Keratinocyte (primary cell): ENCODE data around the gene ESRRG. TPM values are rescaled to one million over a fixed set of nuclear protein-coding genes. Genes with fewer than 3 reads are reported as not detected.

ENCODE experiments used
- DNase-seq: peaks from one replicate; pipeline ENCODE4 v3.0.0-alpha.2; 2011; ENCODE audit warnings: low read depth, missing footprints, low spot score
- FAIRE-seq: peaks from 2 replicates; lab custom pipeline; 2011; peaks lifted over from hg19 to GRCh38; lab: Jason Lieb, UNC
- H2AFZ ChIP-seq: 2 replicates; pipeline ENCODE4 v1.6.0; 2012; ENCODE audit warnings: low read length, control low read depth, inconsistent platforms; ENCODE audit not compliant: control insufficient read depth
- H3K27ac ChIP-seq: 2 replicates; pipeline ENCODE4 v1.5.1; 2011; ENCODE audit warnings: low read length; ENCODE audit not compliant: control insufficient read depth, insufficient read depth
- H3K27me3 ChIP-seq: 3 replicates; pipeline ENCODE4 v1.6.0; 2011; ENCODE audit warnings: low read length; ENCODE audit not compliant: control insufficient read depth, insufficient read depth; ENCODE audit errors: extremely low read depth
- H3K36me3 ChIP-seq, 2 experiments: 2 replicates in 1 of 2; 3 replicates in 1 of 2; pipeline ENCODE4 v1.5.1; 2011; ENCODE audit warnings: low read length in 2 of 2, mild to moderate bottlenecking in 1 of 2; ENCODE audit not compliant: control insufficient read depth in 2 of 2, insufficient read depth in 2 of 2; ENCODE audit errors: extremely low read depth in 1 of 2
- H3K4me1 ChIP-seq: 3 replicates; pipeline ENCODE4 v1.5.1; 2011; ENCODE audit warnings: low read length; ENCODE audit not compliant: control insufficient read depth, insufficient read depth; ENCODE audit errors: extremely low read depth
- H3K4me2 ChIP-seq: 3 replicates; pipeline ENCODE4 v1.6.0; 2011; ENCODE audit warnings: low read depth, low read length; ENCODE audit not compliant: control insufficient read depth, insufficient read depth; ENCODE audit errors: extremely low read depth
- H3K4me3 ChIP-seq, 3 experiments: fragments of 200-600 bp in 1 of 3; sonication (generic) in 1 of 3; 2 replicates in 2 of 3; 3 replicates in 1 of 3; pipeline ENCODE4 v1.5.1; 2011 to 2016; ENCODE audit warnings: low read length in 3 of 3, mild to moderate bottlenecking in 3 of 3, control low read depth in 2 of 3, inconsistent platforms in 1 of 3, low read depth in 1 of 3, mixed read lengths in 1 of 3, mixed run types in 1 of 3, moderate library complexity in 1 of 3; ENCODE audit not compliant: control insufficient read depth in 2 of 3, insufficient read depth in 2 of 3; ENCODE audit errors: extremely low read depth in 1 of 3
- H3K79me2 ChIP-seq: 2 replicates; pipeline ENCODE4 v1.6.0; 2012; ENCODE audit warnings: low read length; ENCODE audit not compliant: control insufficient read depth, insufficient read depth
- H3K9ac ChIP-seq: 3 replicates; pipeline ENCODE4 v1.6.0; 2011; ENCODE audit warnings: low read length; ENCODE audit not compliant: control insufficient read depth, insufficient read depth; ENCODE audit errors: extremely low read depth
- H3K9me1 ChIP-seq: 3 replicates; pipeline ENCODE4 v1.6.0; 2011; ENCODE audit warnings: low read length; ENCODE audit not compliant: control insufficient read depth, insufficient read depth; ENCODE audit errors: extremely low read depth
- H3K9me3 ChIP-seq: 2 replicates; pipeline ENCODE4 v1.5.1; 2012; ENCODE audit warnings: low read depth, low read length; ENCODE audit not compliant: control insufficient read depth
- H4K20me1 ChIP-seq: 3 replicates; pipeline ENCODE4 v1.6.0; 2011; ENCODE audit warnings: low read length; ENCODE audit not compliant: control insufficient read depth, insufficient read depth; ENCODE audit errors: extremely low read depth
- EZH2 ChIP-seq: IDR thresholded peaks from one replicate; pipeline ENCODE4 v1.6.1; 2012; ENCODE audit warnings: inconsistent platforms, mild to moderate bottlenecking, low read length, moderate library complexity
- dilution Hi-C: fragments of 300-500 bp; cut with MboI; formaldehyde crosslinking; loops from one replicate; pipeline ENCODE4 v1.7.0; 2020; ENCODE audit warnings: low sequenced_read_pairs; ENCODE audit not compliant: extremely low pct_ligation_motif_present
- polyA plus RNA-seq, 5 experiments: library from polyadenylated mRNA; depleted of rRNA in 3 of 5; stranded (reverse) in 3 of 5; stranded (forward) in 1 of 5; unstranded in 1 of 5; fragments of >200 nt; gene quantifications; 1 replicate in 1 of 5; 2 replicates in 3 of 5; 3 replicates in 1 of 5; pipeline versions ENCODE4 v1.2.1 to v1.2.3, GENCODE V29; 2011 to 2012; ENCODE audit warnings: missing spikeins in 2 of 5, low read depth in 1 of 5, low replicate concordance in 1 of 5
- TF ChIP-seq, protein P1 (sequence below), 3 experiments: IDR thresholded peaks in 1 of 3; conservative IDR thresholded peaks in 1 of 3; optimal IDR thresholded peaks in 1 of 3; 2 replicates in 2 of 3; 3 replicates in 1 of 3; pipeline versions ENCODE3 to v1.5.1; 2011; ENCODE audit warnings: low read length in 3 of 3, mild to moderate bottlenecking in 3 of 3, moderate library complexity in 2 of 3, control low read depth in 1 of 3, inconsistent platforms in 1 of 3; ENCODE audit not compliant: insufficient read depth in 2 of 3; ENCODE audit errors: extremely low read depth in 1 of 3

Gene ESRRG
- polyA plus RNA-seq, 1 donor (not counting 4 experiments of a cell fraction or from before 2014, with no cell fraction given): 0.08 TPM

GRCh38 chr1:216500273-216500967 lies 222.8 kb downstream of the ESRRG start:
- dilution Hi-C loops: no loop called here
- Histone ChIP-seq H3K79me2 (no peaks in the 10 kb centered on the region), H3K4me1 (no peaks in the 10 kb centered on the region), H3K4me3 (no peak overlapping the region), H3K36me3 (no peaks in the 10 kb centered on the region), H3K4me2 (no peak overlapping the region), H4K20me1 (no peaks in the 10 kb centered on the region), H2AFZ (no peak overlapping the region), H3K27ac (no peak overlapping the region), H3K27me3 (no peaks in the 10 kb centered on the region), H3K9me1 (no peaks in the 10 kb centered on the region), H3K9ac (no peak overlapping the region), H3K9me3 (no peaks in the 10 kb centered on the region)
- FAIRE-seq (no peak), DNase-seq (no peak)
- TF ChIP-seq, protein P1, sequence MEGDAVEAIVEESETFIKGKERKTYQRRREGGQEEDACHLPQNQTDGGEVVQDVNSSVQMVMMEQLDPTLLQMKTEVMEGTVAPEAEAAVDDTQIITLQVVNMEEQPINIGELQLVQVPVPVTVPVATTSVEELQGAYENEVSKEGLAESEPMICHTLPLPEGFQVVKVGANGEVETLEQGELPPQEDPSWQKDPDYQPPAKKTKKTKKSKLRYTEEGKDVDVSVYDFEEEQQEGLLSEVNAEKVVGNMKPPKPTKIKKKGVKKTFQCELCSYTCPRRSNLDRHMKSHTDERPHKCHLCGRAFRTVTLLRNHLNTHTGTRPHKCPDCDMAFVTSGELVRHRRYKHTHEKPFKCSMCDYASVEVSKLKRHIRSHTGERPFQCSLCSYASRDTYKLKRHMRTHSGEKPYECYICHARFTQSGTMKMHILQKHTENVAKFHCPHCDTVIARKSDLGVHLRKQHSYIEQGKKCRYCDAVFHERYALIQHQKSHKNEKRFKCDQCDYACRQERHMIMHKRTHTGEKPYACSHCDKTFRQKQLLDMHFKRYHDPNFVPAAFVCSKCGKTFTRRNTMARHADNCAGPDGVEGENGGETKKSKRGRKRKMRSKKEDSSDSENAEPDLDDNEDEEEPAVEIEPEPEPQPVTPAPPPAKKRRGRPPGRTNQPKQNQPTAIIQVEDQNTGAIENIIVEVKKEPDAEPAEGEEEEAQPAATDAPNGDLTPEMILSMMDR (optimal IDR thresholded peaks at IDR 0.05 in 1 of 3, IDR thresholded peaks at IDR 0.05 in 1 of 3, conservative IDR thresholded peaks at IDR 0.05 in 1 of 3; ENCODE audit: extremely low read depth in 1 of 3, insufficient read depth in 2 of 3, low read length in 3 of 3): no peak
- TF ChIP-seq EZH2: no peak

DNA sequence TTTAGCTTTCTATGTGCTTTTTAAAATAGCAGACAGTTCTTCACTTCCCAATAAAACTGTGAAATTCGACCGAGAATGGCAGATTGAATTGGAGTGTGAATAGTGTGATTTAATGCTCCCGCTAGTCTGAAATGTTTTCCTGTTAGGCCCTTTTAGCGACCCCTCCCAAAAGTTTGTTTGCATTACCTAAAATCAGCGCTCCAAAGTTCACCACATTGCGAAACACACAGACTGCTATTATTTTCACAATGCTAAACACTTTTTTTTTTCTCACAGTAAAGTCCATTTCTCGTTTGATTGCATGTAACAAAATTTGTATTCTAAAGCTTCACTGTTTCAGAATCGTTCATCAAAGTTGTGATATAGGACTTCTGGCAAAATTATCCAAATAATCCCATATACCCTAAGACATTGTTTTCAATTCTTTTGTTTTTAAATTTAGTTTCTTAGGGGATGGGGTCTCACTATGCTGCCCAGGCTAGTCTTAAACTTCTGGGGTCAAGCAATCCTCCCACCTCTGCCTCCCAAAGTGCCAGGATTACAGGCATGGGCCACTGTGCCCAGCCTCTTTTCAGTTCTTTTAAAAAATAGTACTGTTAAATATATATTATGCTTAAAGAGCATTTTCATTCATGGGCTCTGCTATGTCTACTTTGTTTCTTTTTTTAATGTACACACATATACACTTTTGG lies 223.5 kb downstream of the ESRRG start:
- FAIRE-seq: no peak

More for the DNA sequence above, 223.5 kb downstream of the ESRRG start:
- no peak overlapping the region for H2AFZ ChIP-seq
- no peak for DNase-seq
- no peaks in the 10 kb centered on the region for H3K27me3 ChIP-seq
- H3K4me2 ChIP-seq: no peak overlapping the region
- H3K4me3 ChIP-seq: no peak overlapping the region
- dilution Hi-C loops: no loop called here
- H3K9ac ChIP-seq: no peak overlapping the region
- H3K36me3 ChIP-seq: no peaks in the 10 kb centered on the region
- no peaks in the 10 kb centered on the region for H3K79me2 ChIP-seq
- H3K4me1 ChIP-seq: no peaks in the 10 kb centered on the region
- H3K9me3 ChIP-seq: no peaks in the 10 kb centered on the region
- H4K20me1 ChIP-seq: no peaks in the 10 kb centered on the region
- no peak overlapping the region for H3K27ac ChIP-seq
- H3K9me1 ChIP-seq: no peaks in the 10 kb centered on the region
- no peak for TF ChIP-seq EZH2
- TF ChIP-seq, protein P1 (optimal IDR thresholded peaks at IDR 0.05 in 1 of 3, IDR thresholded peaks at IDR 0.05 in 1 of 3, conservative IDR thresholded peaks at IDR 0.05 in 1 of 3; ENCODE audit: extremely low read depth in 1 of 3, insufficient read depth in 2 of 3, low read length in 3 of 3): no peak
